Lower lobe of right lung (tissue), 2 donors: ENCODE measurements around the gene TST. TPM values are rescaled to one million over a fixed set of nuclear protein-coding genes. Genes with fewer than 3 reads are reported as not detected.
A peak's percentile ranks its signal among the peaks of the same experiment; 100 is the strongest.

Experiments used
- ATAC-seq, 2 donors: fragments of 200-7000 bp; cut with Tn5 transposase; one replicate each; pipeline ENCODE4 v1.9.1; 2020 to 2022; ENCODE audit warnings: mild to moderate bottlenecking in 2 of 2, moderate library complexity in 2 of 2
- DNase-seq: peaks from one replicate; pipeline ENCODE4 v3.0.0-alpha.2; 2020
- H3K27ac ChIP-seq: fragments of 200-600 bp; one replicate; pipeline ENCODE4 v1.8.0; 2022
- H3K27me3 ChIP-seq: fragments of 200-600 bp; one replicate; pipeline ENCODE4 v1.8.0; 2022; ENCODE audit warnings: low read depth
- H3K36me3 ChIP-seq: fragments of 200-600 bp; one replicate; pipeline ENCODE4 v1.8.0; 2022; ENCODE audit warnings: mild to moderate bottlenecking
- H3K4me1 ChIP-seq: fragments of 200-600 bp; one replicate; pipeline ENCODE4 v1.8.0; 2022
- H3K4me3 ChIP-seq: fragments of 200-600 bp; one replicate; pipeline ENCODE4 v1.8.0; 2022; ENCODE audit warnings: mild to moderate bottlenecking
- H3K9me3 ChIP-seq: fragments of 200-600 bp; one replicate; pipeline ENCODE4 v1.8.0; 2022
- CTCF ChIP-seq: fragments of 200-600 bp; IDR thresholded peaks from one replicate; pipeline ENCODE4 v1.8.0; 2022; ENCODE audit warnings: antibody characterized with exemption, mild to moderate bottlenecking
- intact Hi-C: fragments of 100-400 bp; cut with DNase I; formaldehyde crosslinking; loops from one replicate; pipeline ENCODE4 v1.11.0; 2022
- total RNA-seq: library from RNA; stranded (reverse); fragmentation: NEBNext Ultra II Directional; extraction: Animal tissue kit (Norgen Biotek cat#: 25700); gene quantifications from one replicate; pipeline ENCODE4 v1.2.1, GENCODE V29; 2021
- donor health status: DM: no; HTN: yes; CAD: no; lungs with severe emphysema.

Gene TST
- total RNA-seq, 1 donor from 2014 or later = 48.3 TPM

- no peak for DNase-seq
- TF ChIP-seq CTCF = no peak
- intact Hi-C loops = no loop called here
- no peak overlapping the region for H3K4me3 ChIP-seq
- no peaks in the 10 kb centered on the region for H3K9me3 ChIP-seq
- peaks cover 40% of the 10 kb centered on the region for H3K4me1 ChIP-seq
- peaks cover 10% of the 10 kb centered on the region for H3K36me3 ChIP-seq
- H3K27ac ChIP-seq = no peak overlapping the region
- no peak for ATAC-seq
- H3K27me3 ChIP-seq = no peaks in the 10 kb centered on the region
Measured at GRCh38 chr22:37012956-37013355, 6.3 kb downstream of the TST start.

- no peak overlapping the region for H3K27ac ChIP-seq
- ATAC-seq = peak; percentile 35 to 48
- DNase-seq = no peak
Measured at GRCh38 chr22:37012262-37012904, 6.9 kb downstream of the TST start.

GRCh38 chr22:37011472-37011871, 7.8 kb downstream of the TST start:
- no peaks in the 10 kb centered on the region for H3K9me3 ChIP-seq
- H3K36me3 ChIP-seq = peaks cover 3% of the 10 kb centered on the region
- DNase-seq (no peak), ATAC-seq (no peak)
- H3K4me1 ChIP-seq = peaks cover 27% of the 10 kb centered on the region
- TF ChIP-seq CTCF = no peak
- no peak overlapping the region for H3K4me3 ChIP-seq
- intact Hi-C loops = no loop called here
- H3K27me3 ChIP-seq = no peaks in the 10 kb centered on the region
- no peak overlapping the region for H3K27ac ChIP-seq

More at GRCh38 chr22:37012262-37012904, 6.9 kb downstream of the TST start:
- Histone ChIP-seq H3K27me3 (no peaks in the 10 kb centered on the region), H3K4me1 (peaks cover 36% of the 10 kb centered on the region), H3K36me3 (peaks cover 6% of the 10 kb centered on the region), H3K9me3 (no peaks in the 10 kb centered on the region), H3K4me3 (no peak overlapping the region)
- no peak for TF ChIP-seq CTCF
- intact Hi-C loops = no loop called here

GRCh38 chr22:37010976-37011375, 8.3 kb downstream of the TST start:
- no peaks in the 10 kb centered on the region for H3K9me3 ChIP-seq
- H3K4me1 ChIP-seq = peaks cover 23% of the 10 kb centered on the region
- no peak overlapping the region for H3K4me3 ChIP-seq
- DNase-seq (no peak), ATAC-seq (no peak)
- intact Hi-C loops = no loop called here
- H3K36me3 ChIP-seq = peaks cover 3% of the 10 kb centered on the region
- no peak overlapping the region for H3K27ac ChIP-seq
- no peak for TF ChIP-seq CTCF
- H3K27me3 ChIP-seq = no peaks in the 10 kb centered on the region

- Histone ChIP-seq H3K27ac (no peak overlapping the region), H3K36me3 (peaks cover 3% of the 10 kb centered on the region), H3K9me3 (no peaks in the 10 kb centered on the region), H3K4me3 (no peak overlapping the region), H3K27me3 (no peaks in the 10 kb centered on the region), H3K4me1 (peaks cover 19% of the 10 kb centered on the region)
- no peak for ATAC-seq
- no peak for DNase-seq
- no peak for TF ChIP-seq CTCF
- intact Hi-C loops = no loop called here
Measured at GRCh38 chr22:37010174-37010573, 9.1 kb downstream of the TST start.
